Testis (tissue), 3 donors: ENCODE results near the gene DEFB132. TPM values are rescaled to one million over a fixed set of nuclear protein-coding genes. Genes with fewer than 3 reads are reported as not detected.

Source experiments
- DNase-seq: peaks from one replicate; pipeline ENCODE4 v3.0.0-alpha.2; 2019
- H3K27ac ChIP-seq, 2 donors: fragments of 200-600 bp; sonication (generic); one replicate each; pipeline ENCODE4 v1.5.1; 2019
- H3K27me3 ChIP-seq: fragments of 200-600 bp; sonication (generic); one replicate; pipeline ENCODE4 v1.5.1; 2019
- H3K36me3 ChIP-seq: fragments of 200-600 bp; sonication (generic); one replicate; pipeline ENCODE4 v1.5.1; 2017; ENCODE audit warnings: low read depth; ENCODE audit errors: missing control alignments
- H3K4me1 ChIP-seq: fragments of 200-600 bp; sonication (generic); one replicate; pipeline ENCODE4 v1.5.1; 2019
- H3K4me3 ChIP-seq, 2 donors: fragments of 200-600 bp; sonication (generic); one replicate each; pipeline ENCODE4 v1.5.1; 2017 to 2019
- H3K9me3 ChIP-seq: fragments of 200-600 bp; sonication (generic); one replicate; pipeline ENCODE4 v1.5.1; 2017
- POLR2A ChIP-seq: fragments of 450-650 bp; IDR thresholded peaks from one replicate; pipeline ENCODE4 v1.6.1; 2017; ENCODE audit warnings: antibody characterized with exemption, mild to moderate bottlenecking, moderate library complexity
- WGBS, 2 donors: methylation state at CpG; one replicate each; pipeline ENCODE4 v1.1.5; 2018; 5-methylcytosine and 5-hydroxymethylcytosine counted together
- intact Hi-C: fragments of 100-400 bp; cut with DNase I; formaldehyde crosslinking; loops from one replicate; pipeline ENCODE4 v1.15.1; 2023; ENCODE audit warnings: low total_unique reads
- polyA plus RNA-seq: library from polyadenylated mRNA; stranded (reverse); fragments of 350-450 nt; fragmentation: Illumina TruSeq; extraction: RNeasy Lipid Tissue Mini Kit (QIAGEN cat#74804); gene quantifications from one replicate; pipeline ENCODE4 v1.2.3, GENCODE V29; 2014; ENCODE audit warnings: low read depth, low replicate concordance; ENCODE audit not compliant: insufficient read depth
- total RNA-seq, 2 donors: library from RNA; depleted of rRNA; stranded (reverse); fragments of >200 nt; gene quantifications; one replicate each; pipeline ENCODE4 v1.2.3, GENCODE V29; 2016
- TF ChIP-seq, protein P1 (sequence below), 3 experiments: fragments of 450-650 bp in 2 of 3; fragments of 200-600 bp in 1 of 3; sonication (generic) in 1 of 3; IDR thresholded peaks; one replicate each; pipeline ENCODE4 v1.5.1; 2016 to 2019; ENCODE audit warnings: antibody characterized with exemption in 3 of 3, mild to moderate bottlenecking in 2 of 3, moderate library complexity in 1 of 3

The DEFB132 gene
- total and polyA plus RNA-seq, 3 donors from 2014 or later = not detected

DNA sequence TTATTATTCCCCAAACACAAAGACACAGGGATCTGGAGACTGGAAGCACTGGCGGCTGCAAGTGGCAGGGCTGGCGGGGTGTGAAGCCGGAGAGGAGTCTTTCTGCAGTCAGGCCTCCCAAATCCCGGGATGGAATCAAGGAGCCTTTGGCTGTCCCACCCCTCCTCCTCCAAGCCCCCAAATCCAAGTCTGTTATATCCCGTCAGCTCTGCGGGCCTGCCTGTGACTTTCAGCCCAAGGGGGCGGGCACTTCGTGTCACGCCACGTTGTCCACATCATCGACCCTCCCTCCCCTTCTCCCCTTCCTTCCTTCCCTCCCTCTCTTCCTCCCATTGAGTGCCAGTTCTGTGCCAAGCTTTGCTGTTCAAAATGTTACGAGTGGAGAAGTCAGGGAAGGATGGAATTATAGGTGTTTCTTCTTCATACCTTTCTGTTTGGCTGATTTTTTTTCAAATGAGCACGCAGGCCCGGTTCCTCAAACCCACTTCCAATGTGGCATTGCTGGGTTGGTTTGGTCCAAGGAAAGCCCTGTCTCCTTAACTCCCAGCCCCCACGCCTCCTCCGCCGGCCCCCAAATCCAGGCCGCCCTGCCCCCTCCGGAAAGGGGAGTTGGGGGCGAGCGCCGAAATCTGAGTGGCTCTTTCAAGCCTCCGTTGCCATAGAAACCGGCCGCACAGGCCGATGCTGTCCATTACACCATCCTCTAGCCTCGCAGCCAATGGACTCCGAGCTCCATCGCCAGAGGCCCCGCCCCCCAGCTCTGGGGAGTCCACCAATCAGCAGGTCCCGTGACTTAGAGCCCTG is 52.5 kb downstream of the DEFB132 start:
- H3K27me3 ChIP-seq = no peaks in the 10 kb centered on the region
- 1 to 2% methylated on average over 31 of the region's 31 CpGs for WGBS, 2 donors
- peak overlapping the region; percentile 53 to 68 for H3K4me3 ChIP-seq
- intact Hi-C loops = no loop called here
- H3K36me3 ChIP-seq = no peaks in the 10 kb centered on the region
- peak; percentile 100 for DNase-seq
- H3K4me1 ChIP-seq = peaks cover 4% of the 10 kb centered on the region
- H3K9me3 ChIP-seq = no peaks in the 10 kb centered on the region
- peak overlapping the region; percentile 60 to 89 for H3K27ac ChIP-seq
- TF ChIP-seq, protein P1, sequence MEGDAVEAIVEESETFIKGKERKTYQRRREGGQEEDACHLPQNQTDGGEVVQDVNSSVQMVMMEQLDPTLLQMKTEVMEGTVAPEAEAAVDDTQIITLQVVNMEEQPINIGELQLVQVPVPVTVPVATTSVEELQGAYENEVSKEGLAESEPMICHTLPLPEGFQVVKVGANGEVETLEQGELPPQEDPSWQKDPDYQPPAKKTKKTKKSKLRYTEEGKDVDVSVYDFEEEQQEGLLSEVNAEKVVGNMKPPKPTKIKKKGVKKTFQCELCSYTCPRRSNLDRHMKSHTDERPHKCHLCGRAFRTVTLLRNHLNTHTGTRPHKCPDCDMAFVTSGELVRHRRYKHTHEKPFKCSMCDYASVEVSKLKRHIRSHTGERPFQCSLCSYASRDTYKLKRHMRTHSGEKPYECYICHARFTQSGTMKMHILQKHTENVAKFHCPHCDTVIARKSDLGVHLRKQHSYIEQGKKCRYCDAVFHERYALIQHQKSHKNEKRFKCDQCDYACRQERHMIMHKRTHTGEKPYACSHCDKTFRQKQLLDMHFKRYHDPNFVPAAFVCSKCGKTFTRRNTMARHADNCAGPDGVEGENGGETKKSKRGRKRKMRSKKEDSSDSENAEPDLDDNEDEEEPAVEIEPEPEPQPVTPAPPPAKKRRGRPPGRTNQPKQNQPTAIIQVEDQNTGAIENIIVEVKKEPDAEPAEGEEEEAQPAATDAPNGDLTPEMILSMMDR (IDR thresholded peaks at IDR 0.05) = peak in 1 of 3 experiments; percentile 9
- no peak for TF ChIP-seq POLR2A

DNA sequence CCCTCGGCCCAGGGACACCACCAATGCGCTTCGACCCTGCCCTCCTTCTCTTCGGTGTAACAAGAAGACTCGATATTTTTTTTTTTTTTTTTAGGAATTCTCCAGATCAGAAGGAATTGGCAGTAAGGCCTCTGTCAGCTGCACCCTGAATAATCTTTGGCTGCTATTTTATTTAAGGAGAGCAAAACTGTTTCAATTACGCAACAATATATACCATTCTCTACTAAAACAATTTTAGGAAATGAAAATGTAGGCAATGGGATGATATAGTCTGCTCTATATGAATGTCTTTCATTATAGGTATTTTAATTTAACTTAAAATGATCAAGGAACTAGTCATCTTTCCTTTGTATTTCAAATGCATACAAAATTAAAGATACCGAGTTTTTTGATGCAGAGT is 53.1 kb downstream of the DEFB132 start:
- Histone ChIP-seq H3K9me3 (no peaks in the 10 kb centered on the region), H3K36me3 (no peaks in the 10 kb centered on the region), H3K4me3 (peak overlapping the region; percentile 53 to 68), H3K27me3 (no peaks in the 10 kb centered on the region), H3K4me1 (peaks cover 4% of the 10 kb centered on the region), H3K27ac (peak overlapping the region; percentile 21 to 60)
- WGBS, 2 donors = 3% methylated on average over 7 of the region's 7 CpGs
- intact Hi-C loops = no loop called here
- TF ChIP-seq POLR2A = no peak
- no peak for DNase-seq

Other genes starting within 250 kb of the DEFB132 start
- under 1 TPM in 1 of 2 donors, not detected in 1; 0.25 TPM for gene DEFB125, start 170.1 kb upstream of the DEFB132 start, total RNA-seq
- 0.67 TPM for gene DEFB125, start 170.1 kb upstream of the DEFB132 start, polyA plus RNA-seq
- not detected for gene DEFB126, start 115.1 kb upstream of the DEFB132 start, total RNA-seq
- gene DEFB126, start 115.1 kb upstream of the DEFB132 start, polyA plus RNA-seq = not detected
- not detected for gene DEFB127, start 100.3 kb upstream of the DEFB132 start, total RNA-seq
- not detected for gene DEFB127, start 100.3 kb upstream of the DEFB132 start, polyA plus RNA-seq
- gene DEFB128, start 68.0 kb upstream of the DEFB132 start, total RNA-seq = not detected
- not detected for gene DEFB128, start 68.0 kb upstream of the DEFB132 start, polyA plus RNA-seq
- not detected for gene DEFB129, start 30.5 kb upstream of the DEFB132 start, total RNA-seq
- not detected for gene DEFB129, start 30.5 kb upstream of the DEFB132 start, polyA plus RNA-seq
- 10 to 100 TPM; 16.7 to 32.0 TPM for gene C20orf96, start 33.0 kb downstream of the DEFB132 start, total RNA-seq
- 46.3 TPM for gene C20orf96, start 33.0 kb downstream of the DEFB132 start, polyA plus RNA-seq
- 10 to 100 TPM; 29.1 to 34.9 TPM for gene ZCCHC3, start 39.8 kb downstream of the DEFB132 start, total RNA-seq
- gene ZCCHC3, start 39.8 kb downstream of the DEFB132 start, polyA plus RNA-seq = 21.2 TPM
- gene SOX12, start 67.8 kb downstream of the DEFB132 start, total RNA-seq = 10 to 100 TPM; 19.2 to 23.8 TPM
- gene SOX12, start 67.8 kb downstream of the DEFB132 start, polyA plus RNA-seq = 13.4 TPM
- gene NRSN2, start 89.4 kb downstream of the DEFB132 start, total RNA-seq = 10 to 100 TPM; 62.4 to 79.0 TPM
- 49.4 TPM for gene NRSN2, start 89.4 kb downstream of the DEFB132 start, polyA plus RNA-seq
- gene TRIB3, start 123.0 kb downstream of the DEFB132 start, total RNA-seq = 1 to 10 TPM; 2.9 to 3.6 TPM
- gene TRIB3, start 123.0 kb downstream of the DEFB132 start, polyA plus RNA-seq = 2.8 TPM
- gene RBCK1, start 150.6 kb downstream of the DEFB132 start, total RNA-seq = 10 to 100 TPM; 87.2 to 93.7 TPM
- gene RBCK1, start 150.6 kb downstream of the DEFB132 start, polyA plus RNA-seq = 77.8 TPM
- 10 to 100 TPM; 45.7 to 52.6 TPM for gene TBC1D20, start 204.8 kb downstream of the DEFB132 start, total RNA-seq
- 43.5 TPM for gene TBC1D20, start 204.8 kb downstream of the DEFB132 start, polyA plus RNA-seq